Measurements from ENCODE around the gene L3MBTL3. TPM values are rescaled to one million over a fixed set of nuclear protein-coding genes. Genes with fewer than 3 reads are reported as not detected.

L3MBTL3 gene
- total RNA-seq, 1 experiment from 2014 or later = 13.7 TPM

DNA sequence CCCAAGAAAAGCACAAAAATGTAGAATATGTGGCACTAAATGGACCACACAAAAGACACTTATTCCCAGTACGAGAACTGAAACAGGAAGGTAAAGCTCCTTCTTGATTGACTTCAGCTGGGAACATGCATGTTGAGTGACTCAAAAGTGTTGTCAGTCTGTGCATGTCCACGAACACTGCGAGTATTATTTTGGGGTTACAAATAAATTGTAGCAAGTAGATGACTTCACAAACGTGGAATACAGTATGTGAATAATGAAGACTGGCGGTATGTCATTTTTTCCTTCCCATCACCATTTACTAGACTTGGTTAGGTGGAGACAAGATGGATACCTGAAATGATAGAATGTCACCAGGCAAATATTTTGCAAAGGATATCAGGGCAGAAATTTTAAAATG is 45.4 kb downstream of the L3MBTL3 start (continued):
- TF ChIP-seq, protein P1, sequence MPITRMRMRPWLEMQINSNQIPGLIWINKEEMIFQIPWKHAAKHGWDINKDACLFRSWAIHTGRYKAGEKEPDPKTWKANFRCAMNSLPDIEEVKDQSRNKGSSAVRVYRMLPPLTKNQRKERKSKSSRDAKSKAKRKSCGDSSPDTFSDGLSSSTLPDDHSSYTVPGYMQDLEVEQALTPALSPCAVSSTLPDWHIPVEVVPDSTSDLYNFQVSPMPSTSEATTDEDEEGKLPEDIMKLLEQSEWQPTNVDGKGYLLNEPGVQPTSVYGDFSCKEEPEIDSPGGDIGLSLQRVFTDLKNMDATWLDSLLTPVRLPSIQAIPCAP (CRISPR knock-in tag; IDR thresholded peaks at IDR 0.05) = no peak
- TF ChIP-seq, protein P2, sequence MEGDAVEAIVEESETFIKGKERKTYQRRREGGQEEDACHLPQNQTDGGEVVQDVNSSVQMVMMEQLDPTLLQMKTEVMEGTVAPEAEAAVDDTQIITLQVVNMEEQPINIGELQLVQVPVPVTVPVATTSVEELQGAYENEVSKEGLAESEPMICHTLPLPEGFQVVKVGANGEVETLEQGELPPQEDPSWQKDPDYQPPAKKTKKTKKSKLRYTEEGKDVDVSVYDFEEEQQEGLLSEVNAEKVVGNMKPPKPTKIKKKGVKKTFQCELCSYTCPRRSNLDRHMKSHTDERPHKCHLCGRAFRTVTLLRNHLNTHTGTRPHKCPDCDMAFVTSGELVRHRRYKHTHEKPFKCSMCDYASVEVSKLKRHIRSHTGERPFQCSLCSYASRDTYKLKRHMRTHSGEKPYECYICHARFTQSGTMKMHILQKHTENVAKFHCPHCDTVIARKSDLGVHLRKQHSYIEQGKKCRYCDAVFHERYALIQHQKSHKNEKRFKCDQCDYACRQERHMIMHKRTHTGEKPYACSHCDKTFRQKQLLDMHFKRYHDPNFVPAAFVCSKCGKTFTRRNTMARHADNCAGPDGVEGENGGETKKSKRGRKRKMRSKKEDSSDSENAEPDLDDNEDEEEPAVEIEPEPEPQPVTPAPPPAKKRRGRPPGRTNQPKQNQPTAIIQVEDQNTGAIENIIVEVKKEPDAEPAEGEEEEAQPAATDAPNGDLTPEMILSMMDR (IDR thresholded peaks at IDR 0.05) = no peak
- TF ChIP-seq ZNF219 (CRISPR knock-in tag; IDR thresholded peaks at IDR 0.05; ENCODE audit: borderline replicate concordance) (no peak), TEAD4 (CRISPR knock-in tag; IDR thresholded peaks at IDR 0.05) (no peak), GABPB1 (CRISPR knock-in tag; IDR thresholded peaks at IDR 0.05) (no peak)
- TF ChIP-seq, protein P3, sequence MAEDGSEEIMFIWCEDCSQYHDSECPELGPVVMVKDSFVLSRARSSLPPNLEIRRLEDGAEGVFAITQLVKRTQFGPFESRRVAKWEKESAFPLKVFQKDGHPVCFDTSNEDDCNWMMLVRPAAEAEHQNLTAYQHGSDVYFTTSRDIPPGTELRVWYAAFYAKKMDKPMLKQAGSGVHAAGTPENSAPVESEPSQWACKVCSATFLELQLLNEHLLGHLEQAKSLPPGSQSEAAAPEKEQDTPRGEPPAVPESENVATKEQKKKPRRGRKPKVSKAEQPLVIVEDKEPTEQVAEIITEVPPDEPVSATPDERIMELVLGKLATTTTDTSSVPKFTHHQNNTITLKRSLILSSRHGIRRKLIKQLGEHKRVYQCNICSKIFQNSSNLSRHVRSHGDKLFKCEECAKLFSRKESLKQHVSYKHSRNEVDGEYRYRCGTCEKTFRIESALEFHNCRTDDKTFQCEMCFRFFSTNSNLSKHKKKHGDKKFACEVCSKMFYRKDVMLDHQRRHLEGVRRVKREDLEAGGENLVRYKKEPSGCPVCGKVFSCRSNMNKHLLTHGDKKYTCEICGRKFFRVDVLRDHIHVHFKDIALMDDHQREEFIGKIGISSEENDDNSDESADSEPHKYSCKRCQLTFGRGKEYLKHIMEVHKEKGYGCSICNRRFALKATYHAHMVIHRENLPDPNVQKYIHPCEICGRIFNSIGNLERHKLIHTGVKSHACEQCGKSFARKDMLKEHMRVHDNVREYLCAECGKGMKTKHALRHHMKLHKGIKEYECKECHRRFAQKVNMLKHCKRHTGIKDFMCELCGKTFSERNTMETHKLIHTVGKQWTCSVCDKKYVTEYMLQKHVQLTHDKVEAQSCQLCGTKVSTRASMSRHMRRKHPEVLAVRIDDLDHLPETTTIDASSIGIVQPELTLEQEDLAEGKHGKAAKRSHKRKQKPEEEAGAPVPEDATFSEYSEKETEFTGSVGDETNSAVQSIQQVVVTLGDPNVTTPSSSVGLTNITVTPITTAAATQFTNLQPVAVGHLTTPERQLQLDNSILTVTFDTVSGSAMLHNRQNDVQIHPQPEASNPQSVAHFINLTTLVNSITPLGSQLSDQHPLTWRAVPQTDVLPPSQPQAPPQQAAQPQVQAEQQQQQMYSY (CRISPR knock-in tag; IDR thresholded peaks at IDR 0.05) = no peak

DNA sequence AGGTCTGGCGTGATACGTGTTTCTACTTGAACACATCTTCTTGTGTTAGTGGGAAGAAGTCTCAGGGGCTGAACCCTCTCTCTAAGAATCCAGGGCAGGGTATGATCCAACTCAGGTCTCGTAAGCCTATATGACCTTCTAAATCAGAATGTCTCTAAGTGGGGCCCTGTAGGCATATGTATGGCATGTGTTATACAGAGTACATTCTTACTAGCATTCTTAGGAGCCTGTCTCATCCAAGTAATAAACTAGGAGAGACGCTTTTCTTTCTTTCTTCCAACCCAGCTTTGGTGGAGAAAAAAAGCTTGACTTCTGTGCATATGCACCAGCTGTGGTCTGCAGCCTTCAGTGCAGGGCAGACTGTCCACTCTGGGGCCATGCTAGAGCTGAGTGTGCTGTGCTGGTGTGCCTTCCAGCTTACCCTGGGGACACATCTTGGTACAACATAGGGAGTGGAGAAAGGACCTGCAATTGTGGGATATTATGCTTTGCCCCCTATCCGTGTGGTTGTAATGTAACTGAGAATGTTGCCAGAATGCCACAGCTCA is 47.3 kb downstream of the L3MBTL3 start:
- ATAC-seq (no peak), DNase-seq (ENCODE audit: low spot score) (no peak)
- TF ChIP-seq TP53 (CRISPR knock-in tag; IDR thresholded peaks at IDR 0.05) (no peak), FOXP1 (CRISPR knock-in tag; IDR thresholded peaks at IDR 0.05; ENCODE audit: borderline replicate concordance) (no peak)
- TF ChIP-seq, protein P4, sequence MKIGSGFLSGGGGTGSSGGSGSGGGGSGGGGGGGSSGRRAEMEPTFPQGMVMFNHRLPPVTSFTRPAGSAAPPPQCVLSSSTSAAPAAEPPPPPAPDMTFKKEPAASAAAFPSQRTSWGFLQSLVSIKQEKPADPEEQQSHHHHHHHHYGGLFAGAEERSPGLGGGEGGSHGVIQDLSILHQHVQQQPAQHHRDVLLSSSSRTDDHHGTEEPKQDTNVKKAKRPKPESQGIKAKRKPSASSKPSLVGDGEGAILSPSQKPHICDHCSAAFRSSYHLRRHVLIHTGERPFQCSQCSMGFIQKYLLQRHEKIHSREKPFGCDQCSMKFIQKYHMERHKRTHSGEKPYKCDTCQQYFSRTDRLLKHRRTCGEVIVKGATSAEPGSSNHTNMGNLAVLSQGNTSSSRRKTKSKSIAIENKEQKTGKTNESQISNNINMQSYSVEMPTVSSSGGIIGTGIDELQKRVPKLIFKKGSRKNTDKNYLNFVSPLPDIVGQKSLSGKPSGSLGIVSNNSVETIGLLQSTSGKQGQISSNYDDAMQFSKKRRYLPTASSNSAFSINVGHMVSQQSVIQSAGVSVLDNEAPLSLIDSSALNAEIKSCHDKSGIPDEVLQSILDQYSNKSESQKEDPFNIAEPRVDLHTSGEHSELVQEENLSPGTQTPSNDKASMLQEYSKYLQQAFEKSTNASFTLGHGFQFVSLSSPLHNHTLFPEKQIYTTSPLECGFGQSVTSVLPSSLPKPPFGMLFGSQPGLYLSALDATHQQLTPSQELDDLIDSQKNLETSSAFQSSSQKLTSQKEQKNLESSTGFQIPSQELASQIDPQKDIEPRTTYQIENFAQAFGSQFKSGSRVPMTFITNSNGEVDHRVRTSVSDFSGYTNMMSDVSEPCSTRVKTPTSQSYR (CRISPR knock-in tag; IDR thresholded peaks at IDR 0.05) = no peak
- ChIA-PET CTCF (no interaction called here), POLR2A (no interaction called here)
- Mint-ChIP-seq H3K4me3 (no peak overlapping the region), H3K36me3 (peaks cover 12% of the 10 kb centered on the region), H3K27ac (no peak overlapping the region), H3K27me3 (ENCODE audit: low read depth) (no peaks in the 10 kb centered on the region), H3K4me1 (no peaks in the 10 kb centered on the region; the same call in 1 of the 2 replicates), H3K9me3 (no peaks in the 10 kb centered on the region)

DNA sequence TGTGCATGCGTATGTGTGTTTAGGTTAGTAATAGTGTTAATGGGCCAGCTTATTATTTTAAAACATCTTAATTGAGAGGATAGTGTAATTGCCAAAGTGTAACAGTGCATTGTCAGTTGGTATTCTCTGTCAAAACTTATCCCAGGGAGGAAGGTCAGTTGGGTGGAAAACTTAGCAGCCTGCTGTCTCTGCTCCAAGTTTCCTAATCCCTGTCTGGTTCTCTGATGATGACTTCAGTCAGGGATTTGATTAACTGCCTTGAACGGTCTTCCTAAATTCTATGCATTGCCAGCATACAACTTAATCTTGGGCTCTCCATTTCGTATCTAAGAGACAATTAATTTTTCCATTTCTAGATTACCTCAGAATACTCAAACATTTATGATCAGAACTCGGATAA is 51.1 kb downstream of the L3MBTL3 start:
- H3K4me3 Mint-ChIP-seq = no peak overlapping the region
- H3K36me3 Mint-ChIP-seq = peaks cover 8% of the 10 kb centered on the region
- POLR2A ChIA-PET = no interaction called here
- no peak for DNase-seq (ENCODE audit: low spot score)
- H3K9me3 Mint-ChIP-seq = no peaks in the 10 kb centered on the region
- H3K27ac Mint-ChIP-seq = 0 out of 2 replicates have a peak overlapping the region, but pooled peaks have one; percentile 61
- no peaks in the 10 kb centered on the region for H3K27me3 Mint-ChIP-seq (ENCODE audit: low read depth)
- CTCF ChIA-PET = no interaction called here
- no peaks in the 10 kb centered on the region for H3K4me1 Mint-ChIP-seq
- no peak for ATAC-seq
- TF ChIP-seq ZNF396 (CRISPR knock-in tag; IDR thresholded peaks at IDR 0.05; ENCODE audit: borderline replicate concordance) = no peak
- TF ChIP-seq, protein P4 (CRISPR knock-in tag; IDR thresholded peaks at IDR 0.05) = no peak
- TF ChIP-seq, protein P5, sequence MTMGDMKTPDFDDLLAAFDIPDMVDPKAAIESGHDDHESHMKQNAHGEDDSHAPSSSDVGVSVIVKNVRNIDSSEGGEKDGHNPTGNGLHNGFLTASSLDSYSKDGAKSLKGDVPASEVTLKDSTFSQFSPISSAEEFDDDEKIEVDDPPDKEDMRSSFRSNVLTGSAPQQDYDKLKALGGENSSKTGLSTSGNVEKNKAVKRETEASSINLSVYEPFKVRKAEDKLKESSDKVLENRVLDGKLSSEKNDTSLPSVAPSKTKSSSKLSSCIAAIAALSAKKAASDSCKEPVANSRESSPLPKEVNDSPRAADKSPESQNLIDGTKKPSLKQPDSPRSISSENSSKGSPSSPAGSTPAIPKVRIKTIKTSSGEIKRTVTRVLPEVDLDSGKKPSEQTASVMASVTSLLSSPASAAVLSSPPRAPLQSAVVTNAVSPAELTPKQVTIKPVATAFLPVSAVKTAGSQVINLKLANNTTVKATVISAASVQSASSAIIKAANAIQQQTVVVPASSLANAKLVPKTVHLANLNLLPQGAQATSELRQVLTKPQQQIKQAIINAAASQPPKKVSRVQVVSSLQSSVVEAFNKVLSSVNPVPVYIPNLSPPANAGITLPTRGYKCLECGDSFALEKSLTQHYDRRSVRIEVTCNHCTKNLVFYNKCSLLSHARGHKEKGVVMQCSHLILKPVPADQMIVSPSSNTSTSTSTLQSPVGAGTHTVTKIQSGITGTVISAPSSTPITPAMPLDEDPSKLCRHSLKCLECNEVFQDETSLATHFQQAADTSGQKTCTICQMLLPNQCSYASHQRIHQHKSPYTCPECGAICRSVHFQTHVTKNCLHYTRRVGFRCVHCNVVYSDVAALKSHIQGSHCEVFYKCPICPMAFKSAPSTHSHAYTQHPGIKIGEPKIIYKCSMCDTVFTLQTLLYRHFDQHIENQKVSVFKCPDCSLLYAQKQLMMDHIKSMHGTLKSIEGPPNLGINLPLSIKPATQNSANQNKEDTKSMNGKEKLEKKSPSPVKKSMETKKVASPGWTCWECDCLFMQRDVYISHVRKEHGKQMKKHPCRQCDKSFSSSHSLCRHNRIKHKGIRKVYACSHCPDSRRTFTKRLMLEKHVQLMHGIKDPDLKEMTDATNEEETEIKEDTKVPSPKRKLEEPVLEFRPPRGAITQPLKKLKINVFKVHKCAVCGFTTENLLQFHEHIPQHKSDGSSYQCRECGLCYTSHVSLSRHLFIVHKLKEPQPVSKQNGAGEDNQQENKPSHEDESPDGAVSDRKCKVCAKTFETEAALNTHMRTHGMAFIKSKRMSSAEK (CRISPR knock-in tag; IDR thresholded peaks at IDR 0.05; ENCODE audit: borderline replicate concordance) = no peak
- TF ChIP-seq NR1H2 (CRISPR knock-in tag; IDR thresholded peaks at IDR 0.05) = no peak
- TF ChIP-seq, protein P6, sequence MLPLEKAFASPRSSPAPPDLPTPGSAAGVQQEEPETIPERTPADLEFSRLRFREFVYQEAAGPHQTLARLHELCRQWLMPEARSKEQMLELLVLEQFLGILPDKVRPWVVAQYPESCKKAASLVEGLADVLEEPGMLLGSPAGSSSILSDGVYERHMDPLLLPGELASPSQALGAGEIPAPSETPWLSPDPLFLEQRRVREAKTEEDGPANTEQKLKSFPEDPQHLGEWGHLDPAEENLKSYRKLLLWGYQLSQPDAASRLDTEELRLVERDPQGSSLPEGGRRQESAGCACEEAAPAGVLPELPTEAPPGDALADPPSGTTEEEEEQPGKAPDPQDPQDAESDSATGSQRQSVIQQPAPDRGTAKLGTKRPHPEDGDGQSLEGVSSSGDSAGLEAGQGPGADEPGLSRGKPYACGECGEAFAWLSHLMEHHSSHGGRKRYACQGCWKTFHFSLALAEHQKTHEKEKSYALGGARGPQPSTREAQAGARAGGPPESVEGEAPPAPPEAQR (CRISPR knock-in tag; IDR thresholded peaks at IDR 0.05) = no peak
- TF ChIP-seq FOXK1 (CRISPR knock-in tag; IDR thresholded peaks at IDR 0.05) = no peak
- TF ChIP-seq ZBTB21 (CRISPR knock-in tag; IDR thresholded peaks at IDR 0.05; ENCODE audit: borderline replicate concordance) = no peak
